GM19351 (cell line): ENCODE measurements around the gene PANX1.
"Not testable (repeated sequence)": the region's sequence is repeated elsewhere in the genome, so short reads cannot be mapped to it uniquely, and the experiment has no call there.

Experiments used
- ATAC-seq: cut with Tn5 transposase; IDR thresholded peaks from one replicate; pipeline ENCODE4 v1.9.1; 2021; ENCODE audit warnings: mild to moderate bottlenecking, moderate library complexity; ENCODE audit not compliant: unreplicated experiment

PANX1 gene

DNA sequence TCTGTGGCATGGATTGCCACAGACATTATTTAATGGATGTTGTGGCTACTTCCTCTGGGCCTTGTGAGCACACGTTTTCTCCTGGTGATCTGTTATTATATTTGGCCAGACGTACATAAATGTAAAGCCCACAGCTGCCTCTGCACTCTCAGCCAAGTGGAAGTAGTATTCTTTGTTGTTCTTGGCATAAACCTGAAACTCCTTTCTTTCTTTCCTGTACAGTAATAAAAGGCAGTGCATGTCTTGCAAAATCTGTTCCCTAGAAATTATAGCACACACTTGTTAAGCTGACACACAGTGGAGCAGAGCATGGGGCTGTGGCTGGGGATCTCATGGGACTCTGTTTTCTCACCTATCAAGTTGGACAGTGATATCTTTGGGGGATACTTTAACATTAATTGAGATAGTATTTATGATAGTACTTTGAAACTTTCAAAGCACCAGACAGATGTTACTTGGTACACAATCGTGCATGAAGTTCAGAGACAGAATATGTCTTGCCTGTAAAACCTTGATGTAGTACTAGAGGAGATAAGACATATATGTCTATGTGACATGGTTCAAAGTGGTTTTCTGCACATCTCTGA, 20.9 kb downstream of the PANX1 start:
- ATAC-seq = no peak

- ATAC-seq = no peak
These were observed 21.4 kb downstream of the PANX1 start for GRCh38 chr11:94150056-94150455.

- ATAC-seq = no peak
These were observed 22.4 kb downstream of the PANX1 start for GRCh38 chr11:94150704-94151685.

DNA sequence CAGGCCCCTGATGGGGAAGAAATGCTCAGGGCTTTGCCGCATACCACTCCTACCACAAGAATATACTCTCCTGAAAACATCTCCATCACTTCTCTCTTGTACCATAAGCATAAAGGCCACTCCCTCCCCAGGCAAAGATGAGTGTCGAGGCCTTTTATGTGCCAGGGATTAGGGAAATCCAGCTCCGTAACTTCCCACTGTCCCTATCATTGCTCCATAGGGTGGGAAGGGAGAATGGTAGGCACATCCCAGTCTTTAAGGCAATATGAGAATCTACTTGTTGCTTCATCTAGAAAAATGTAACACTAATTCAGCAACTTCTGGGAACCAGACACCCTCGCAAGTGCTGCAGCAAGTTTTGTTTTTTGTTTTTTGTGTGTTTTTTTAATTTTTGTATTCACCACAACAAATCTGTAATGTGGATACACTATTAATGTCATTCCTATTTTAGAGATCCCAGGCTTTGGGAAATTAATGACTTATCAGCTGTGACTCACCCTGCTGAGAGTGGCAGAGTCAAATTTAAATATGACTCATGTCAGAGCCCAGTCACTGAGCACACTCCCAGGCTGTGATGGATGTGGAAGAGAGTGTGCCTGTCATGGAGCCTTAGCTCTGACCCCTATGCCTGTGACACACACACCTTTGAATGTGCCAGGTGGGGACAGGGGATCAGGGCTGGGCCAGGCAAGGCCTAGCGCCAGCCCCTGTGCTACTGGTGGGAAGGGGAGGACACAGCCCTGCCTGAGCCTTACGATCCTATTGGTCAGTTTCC, 23.4 kb downstream of the PANX1 start:
- no peak for ATAC-seq

DNA sequence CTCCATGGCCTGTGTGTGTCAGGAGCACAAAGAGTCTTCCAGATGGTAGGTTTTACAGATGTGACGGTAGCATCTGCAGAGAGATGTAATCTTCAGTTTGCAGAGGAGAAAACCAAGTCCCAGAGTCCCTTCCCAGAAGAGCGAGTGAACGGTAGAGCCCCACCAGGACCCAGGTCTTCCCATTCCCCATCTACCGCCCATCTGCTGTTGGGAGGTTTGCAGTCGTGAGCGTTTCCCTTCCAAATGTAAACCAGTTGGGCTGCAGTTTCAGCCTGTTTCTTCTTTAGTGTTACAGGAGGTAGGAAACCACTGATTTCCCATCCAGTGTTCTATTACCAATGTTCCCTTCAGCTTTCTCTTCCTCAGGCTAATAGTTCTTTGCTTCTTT, 24.0 kb downstream of the PANX1 start:
- no peak for ATAC-seq

DNA sequence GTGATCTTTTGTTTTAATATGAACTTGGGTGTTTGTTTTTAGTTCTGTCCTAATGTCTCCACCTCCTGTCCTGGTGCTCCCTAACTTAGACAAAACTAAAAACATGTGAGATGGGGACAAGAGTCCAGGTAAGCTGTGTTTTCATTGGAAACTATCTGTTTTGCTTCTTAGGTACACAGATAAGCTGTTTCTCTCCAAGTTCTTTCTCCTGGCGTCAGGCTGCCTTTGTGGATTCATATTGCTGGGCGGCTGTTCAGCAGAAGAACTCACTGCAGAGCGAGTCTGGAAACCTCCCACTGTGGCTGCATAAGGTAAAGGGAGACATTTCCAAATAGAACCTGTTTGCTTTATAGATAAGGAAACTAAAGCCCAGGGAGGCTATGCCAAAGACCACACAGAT, 24.7 kb downstream of the PANX1 start:
- no peak for ATAC-seq

- ATAC-seq = no peak
These were observed 25.6 kb downstream of the PANX1 start for GRCh38 chr11:94154095-94154856.

DNA sequence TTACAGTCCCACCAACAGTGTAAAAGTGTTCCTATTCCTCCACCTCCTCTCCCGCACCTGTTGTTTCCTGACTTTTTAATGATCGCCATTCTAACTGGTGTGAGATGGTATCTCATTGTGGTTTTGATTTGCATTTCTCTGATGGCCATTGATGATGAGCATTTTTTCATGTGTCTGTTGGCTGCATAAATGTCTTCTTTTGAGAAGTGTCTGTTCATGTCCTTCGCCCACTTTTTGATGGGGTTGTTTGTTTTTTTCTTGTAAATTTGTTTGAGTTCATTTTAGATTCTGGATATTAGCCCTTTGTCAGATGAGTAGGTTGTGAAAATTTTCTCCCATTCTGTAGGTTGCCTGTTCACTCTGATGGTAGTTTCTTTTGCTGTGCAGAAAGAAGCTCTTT, 28.7 kb downstream of the PANX1 start:
- not testable (repeated sequence) for ATAC-seq

- ATAC-seq = no peak
These were observed 40.2 kb downstream of the PANX1 start for GRCh38 chr11:94168882-94169281.

- no peak for ATAC-seq
These were observed 40.9 kb downstream of the PANX1 start for GRCh38 chr11:94169516-94169915.

GRCh38 chr11:94169930-94170545, 41.4 kb downstream of the PANX1 start:
- no peak for ATAC-seq

DNA sequence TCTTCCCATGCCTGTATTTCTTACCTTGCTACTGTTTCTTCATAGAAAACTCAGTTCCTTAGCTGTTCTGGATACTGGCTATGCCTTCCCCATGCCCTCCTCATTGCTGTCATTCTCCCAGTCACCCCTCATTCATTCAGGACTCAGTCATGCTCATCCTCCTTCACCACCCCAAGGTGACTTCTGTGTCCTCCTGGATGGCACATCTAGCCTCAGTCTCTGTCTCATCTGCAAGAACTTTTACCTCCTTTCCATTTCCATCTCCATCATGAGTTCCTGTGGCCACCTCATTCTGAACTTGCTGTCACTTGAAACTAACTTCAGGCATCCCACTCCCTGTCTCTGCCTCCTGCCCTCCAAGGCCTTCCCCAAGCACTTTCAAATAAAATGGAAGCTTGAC, 42.3 kb downstream of the PANX1 start:
- no peak for ATAC-seq

- peak; percentile 80 for ATAC-seq
These were observed 43.2 kb downstream of the PANX1 start for GRCh38 chr11:94171693-94172440.

- ATAC-seq = no peak
These were observed 46.9 kb downstream of the PANX1 start for GRCh38 chr11:94175535-94175934.

DNA sequence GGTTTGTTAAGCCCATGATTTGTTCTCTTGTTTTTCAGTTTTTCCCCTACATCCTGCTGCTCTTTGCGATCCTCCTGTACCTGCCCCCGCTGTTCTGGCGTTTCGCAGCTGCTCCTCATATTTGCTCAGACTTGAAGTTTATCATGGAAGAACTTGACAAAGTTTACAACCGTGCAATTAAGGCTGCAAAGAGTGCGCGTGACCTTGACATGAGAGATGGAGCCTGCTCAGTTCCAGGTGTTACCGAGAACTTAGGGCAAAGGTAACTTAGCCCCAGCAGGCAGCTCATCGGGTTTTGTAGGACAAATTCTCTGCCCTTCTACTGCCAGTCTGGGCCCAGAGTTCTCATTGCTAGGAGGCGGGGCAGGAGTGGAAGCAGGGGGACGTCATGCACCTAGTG, 49.7 kb downstream of the PANX1 start:
- ATAC-seq = no peak

GRCh38 chr11:94179696-94180095, 51.1 kb downstream of the PANX1 start:
- ATAC-seq = no peak

DNA sequence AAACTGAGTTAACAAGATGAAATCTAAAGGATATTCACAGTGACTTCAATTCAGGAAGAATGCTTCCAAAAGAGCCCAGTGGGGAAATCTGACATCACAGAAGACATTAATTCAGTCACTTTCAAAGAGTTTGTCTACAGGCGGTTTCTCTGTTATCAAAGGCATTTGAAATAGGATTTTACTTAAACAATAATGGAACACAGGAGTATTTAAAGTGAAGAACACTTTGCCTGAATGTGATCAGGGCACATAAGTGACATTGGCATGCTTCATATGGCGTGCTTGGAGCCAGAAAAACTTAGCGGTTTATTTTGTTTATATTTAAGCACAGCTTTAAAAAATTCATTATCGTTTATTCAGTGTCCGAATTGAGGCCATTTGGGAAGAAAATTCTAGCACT, 52.9 kb downstream of the PANX1 start:
- no peak for ATAC-seq

DNA sequence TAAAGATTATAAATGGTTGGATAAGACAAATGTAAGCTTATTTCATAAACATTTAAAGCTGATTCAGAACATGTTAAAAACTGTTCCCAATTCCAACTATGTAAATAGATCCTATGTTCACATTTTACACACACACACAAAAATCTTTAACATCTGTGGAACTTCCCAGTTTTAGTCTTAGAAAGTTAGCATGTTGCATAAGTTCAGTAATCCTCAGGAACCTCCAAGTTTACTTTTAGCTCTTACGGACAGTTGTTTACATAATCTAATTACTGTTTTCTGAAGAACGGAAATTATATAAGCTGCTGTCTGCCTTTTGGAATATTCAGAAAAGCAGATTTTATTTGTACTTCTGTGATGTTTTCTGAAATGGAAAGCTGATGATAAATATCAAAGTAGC, 53.3 kb downstream of the PANX1 start:
- ATAC-seq = no peak

DNA sequence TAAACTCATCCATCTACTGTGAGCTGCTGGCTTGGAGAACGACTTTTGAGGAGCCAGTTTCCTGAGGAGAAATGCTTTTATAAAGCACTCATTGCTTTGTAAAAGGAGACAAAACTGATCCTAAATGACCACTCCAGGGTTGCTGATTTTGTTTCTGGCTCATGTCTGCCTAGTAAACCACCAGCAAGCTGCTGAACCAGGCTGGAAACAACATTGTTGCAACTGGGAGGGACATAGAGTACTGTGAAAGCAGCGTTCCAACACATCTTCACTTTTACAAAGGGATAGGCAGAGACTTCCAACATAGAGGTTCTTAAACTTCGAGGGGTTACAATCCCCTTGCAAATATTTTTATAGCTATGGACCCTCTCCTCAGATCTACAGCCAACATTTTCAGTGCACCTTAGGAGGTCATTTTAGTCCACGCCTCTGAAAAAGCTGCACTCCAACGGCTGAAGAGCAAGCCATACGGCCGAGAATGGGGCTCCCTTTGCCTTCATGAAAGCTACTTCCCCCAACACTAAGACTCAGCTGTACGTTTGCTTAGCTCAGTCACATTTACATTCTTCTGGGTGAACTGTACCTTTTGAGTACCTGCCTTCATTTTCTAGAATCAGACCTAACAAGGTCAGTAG, 54.7 kb downstream of the PANX1 start:
- no peak for ATAC-seq
